Thymus (tissue), 11 donors: Measurements from ENCODE around the gene CDK16. TPM values are rescaled to one million over a fixed set of nuclear protein-coding genes. Genes with fewer than 3 reads are reported as not detected.

Experiments
- DNase-seq, 9 donors: peaks; one replicate each; pipeline ENCODE4 v3.0.0-alpha.2; 2013; ENCODE audit warnings: low spot score in 9 of 9, low read depth in 6 of 9, missing footprints in 1 of 9
- H3K27ac ChIP-seq, 2 donors: one replicate each; pipeline ENCODE4 v1.5.1; 2013; ENCODE audit warnings: control low read depth in 1 of 2, low read depth in 1 of 2, low read length in 1 of 2, mild to moderate bottlenecking in 1 of 2, moderate library complexity in 1 of 2
- H3K27me3 ChIP-seq, 2 donors: one replicate each; pipeline ENCODE4 v1.5.1; 2013; ENCODE audit warnings: low read length in 1 of 2; ENCODE audit not compliant: control insufficient read depth in 2 of 2, insufficient read depth in 1 of 2
- H3K36me3 ChIP-seq, 2 donors: one replicate each; pipeline ENCODE4 v1.5.1; 2013; ENCODE audit warnings: low read length in 1 of 2, mild to moderate bottlenecking in 1 of 2, moderate library complexity in 1 of 2; ENCODE audit not compliant: control insufficient read depth in 2 of 2, insufficient read depth in 2 of 2
- H3K4me1 ChIP-seq, 2 donors: one replicate each; pipeline ENCODE4 v1.5.1; 2013; ENCODE audit warnings: low read length in 2 of 2; ENCODE audit not compliant: control insufficient read depth in 2 of 2, insufficient read depth in 2 of 2
- H3K4me3 ChIP-seq, 2 donors: one replicate each; pipeline ENCODE4 v1.5.1; 2013; ENCODE audit warnings: low read length in 2 of 2, control low read depth in 1 of 2, mild to moderate bottlenecking in 1 of 2
- H3K9me3 ChIP-seq, 2 donors: one replicate each; pipeline ENCODE4 v1.5.1; 2013; ENCODE audit warnings: low read length in 1 of 2, mild to moderate bottlenecking in 1 of 2; ENCODE audit not compliant: control insufficient read depth in 2 of 2, insufficient read depth in 1 of 2
- WGBS: extraction: QIAGEN DNeasy Blood & Tissue Kit; methylation state at CpG from one replicate; pipeline ENCODE4 v1.1.7; 2013; 5-methylcytosine and 5-hydroxymethylcytosine counted together
- polyA plus RNA-seq: library from polyadenylated mRNA; stranded (reverse); fragments of 200-250 nt; gene quantifications from one replicate; pipeline ENCODE4 v1.2.3, GENCODE V29; 2013
- total RNA-seq: library from RNA; stranded (reverse); fragments of 120-200 nt; gene quantifications from one replicate; pipeline ENCODE4 v1.2.4, GENCODE V29; 2013
- donor health status: healthy.

Gene CDK16
- total and polyA plus RNA-seq, 2 donors, result 28.8 to 41.9 TPM

DNA sequence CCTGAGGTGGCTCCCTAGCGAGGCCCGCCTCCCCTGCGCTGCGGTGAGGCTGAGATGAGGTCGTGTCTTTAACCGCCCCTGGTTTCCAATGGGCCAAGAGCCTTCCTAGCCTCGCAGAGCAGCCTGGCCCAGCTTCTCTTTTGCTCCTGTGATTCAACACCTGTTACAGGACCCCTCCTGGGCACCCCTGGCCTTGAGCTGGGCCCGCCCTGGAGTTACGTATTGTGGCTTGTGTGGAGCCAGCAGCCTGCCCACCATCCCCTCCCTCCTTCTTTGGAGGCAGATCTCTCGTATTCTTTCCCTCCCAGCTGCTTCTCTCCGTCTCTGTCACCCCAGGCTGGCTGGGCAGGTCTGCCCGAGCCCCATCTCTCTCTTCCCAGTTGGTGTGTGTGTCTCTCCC lies 44.1 kb upstream of the CDK16 start:
- WGBS, result 98% methylated on average over 12 of the region's 12 CpGs
- H3K27me3 ChIP-seq, result no peaks in the 10 kb centered on the region
- peaks cover 73 to 75% of the 10 kb centered on the region in 2 donors for H3K36me3 ChIP-seq
- H3K4me3 ChIP-seq, result no peak overlapping the region
- H3K4me1 ChIP-seq, result no peaks in the 10 kb centered on the region
- H3K27ac ChIP-seq, result no peak overlapping the region
- DNase-seq, result no peak
- H3K9me3 ChIP-seq, result no peaks in the 10 kb centered on the region

DNA sequence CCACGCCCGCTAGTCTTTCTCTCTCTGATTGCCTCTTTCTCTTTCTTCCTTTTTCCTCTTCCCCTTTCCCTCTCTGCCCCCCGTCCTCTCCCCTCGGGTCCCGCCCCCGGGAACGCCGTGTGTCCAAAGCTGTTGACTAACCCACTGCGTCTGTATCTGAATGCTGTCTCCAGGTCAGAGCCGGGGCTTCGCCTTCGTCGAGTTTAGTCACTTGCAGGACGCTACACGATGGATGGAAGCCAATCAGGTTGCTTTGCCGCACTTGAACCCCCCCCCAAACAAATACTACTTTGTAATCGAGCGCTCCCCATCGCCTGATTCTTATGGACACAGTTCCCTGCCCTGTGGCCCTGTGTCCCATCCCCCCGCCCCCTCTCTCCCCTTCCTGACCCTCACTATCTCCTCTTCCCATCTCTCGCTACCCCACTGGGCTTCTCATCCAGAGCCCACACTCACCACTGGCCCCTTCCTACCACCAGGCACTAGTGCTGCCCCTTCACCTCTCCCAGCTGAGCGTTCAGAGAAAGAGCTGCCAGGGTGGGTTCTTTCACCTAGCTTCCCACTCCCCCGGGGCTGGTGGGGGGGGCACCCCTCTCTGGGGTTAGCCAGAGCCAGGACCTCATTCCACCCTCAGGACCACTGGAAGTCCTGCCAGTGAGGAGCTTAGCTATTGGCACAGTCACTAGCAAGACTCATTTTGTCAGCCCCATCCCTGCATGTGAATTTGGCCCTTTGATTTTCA lies 43.5 kb upstream of the CDK16 start:
- Histone ChIP-seq H3K27me3 (no peaks in the 10 kb centered on the region), H3K4me1 (no peaks in the 10 kb centered on the region), H3K4me3 (no peak overlapping the region), H3K36me3 (peaks cover 75% of the 10 kb centered on the region in 2 donors), H3K27ac (no peak overlapping the region), H3K9me3 (no peaks in the 10 kb centered on the region)
- DNase-seq, result no peak
- 96% methylated on average over 23 of the region's 23 CpGs for WGBS

DNA sequence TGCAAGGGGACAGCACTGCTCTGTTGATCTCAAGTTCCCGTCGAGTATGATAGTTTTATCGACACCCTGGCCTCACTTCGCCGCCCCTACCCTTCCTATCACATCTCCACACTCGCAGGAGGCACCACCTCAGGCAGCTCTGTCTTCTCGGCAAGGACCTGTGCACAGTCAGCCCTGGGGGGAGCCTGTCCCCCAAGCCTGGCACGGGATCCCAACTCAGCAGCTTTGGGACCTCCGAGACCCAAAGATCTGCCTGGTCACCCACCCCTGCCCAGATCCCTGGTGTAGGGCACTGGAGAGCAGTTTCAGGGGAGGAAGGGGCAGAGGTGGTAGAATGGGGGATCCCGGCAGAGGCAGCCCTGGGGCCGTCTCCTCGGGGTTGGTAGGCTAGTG lies 42.9 kb upstream of the CDK16 start:
- Histone ChIP-seq H3K4me3 (no peak overlapping the region), H3K36me3 (peaks cover 69 to 72% of the 10 kb centered on the region in 2 donors), H3K4me1 (no peaks in the 10 kb centered on the region), H3K27me3 (no peaks in the 10 kb centered on the region), H3K9me3 (no peaks in the 10 kb centered on the region), H3K27ac (no peak overlapping the region)
- WGBS, result 98% methylated on average over 12 of the region's 12 CpGs
- DNase-seq, result no peak

DNA sequence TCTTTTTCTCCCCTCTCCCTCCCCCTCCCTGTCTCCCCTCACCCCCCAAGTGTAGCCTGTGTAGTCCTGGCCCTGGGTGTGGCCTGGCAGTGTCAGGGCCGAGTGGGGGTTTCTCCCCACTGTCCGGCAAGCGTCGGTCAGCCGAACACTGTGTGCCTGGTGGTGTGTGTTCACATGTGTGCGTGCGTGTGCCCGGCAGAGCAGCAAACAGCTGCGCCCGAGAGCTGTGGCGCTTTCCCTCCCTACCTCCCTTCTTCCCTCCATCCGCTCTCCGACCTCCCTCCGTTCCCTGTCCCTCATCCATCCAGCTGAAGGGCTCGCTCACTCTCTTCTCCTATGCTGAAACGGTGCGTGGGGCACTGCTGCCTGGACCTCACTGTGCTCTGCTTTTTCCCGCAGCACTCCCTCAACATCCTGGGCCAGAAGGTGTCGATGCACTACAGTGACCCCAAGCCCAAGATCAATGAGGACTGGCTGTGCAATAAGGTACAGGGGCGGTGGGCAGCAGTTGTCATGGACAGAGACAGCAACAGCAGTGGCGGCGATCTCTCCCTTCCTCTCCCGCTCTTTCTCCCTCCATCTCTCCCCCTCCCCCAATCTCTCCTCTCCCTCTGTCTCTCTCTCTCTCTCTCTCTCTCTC lies 42.3 kb upstream of the CDK16 start:
- no peak for DNase-seq
- no peaks in the 10 kb centered on the region for H3K4me1 ChIP-seq
- 98% methylated on average over 23 of the region's 23 CpGs for WGBS
- H3K36me3 ChIP-seq, result peaks cover 67 to 70% of the 10 kb centered on the region in 2 donors
- no peaks in the 10 kb centered on the region for H3K27me3 ChIP-seq
- no peaks in the 10 kb centered on the region for H3K9me3 ChIP-seq
- no peak overlapping the region for H3K4me3 ChIP-seq
- H3K27ac ChIP-seq, result no peak overlapping the region

DNA sequence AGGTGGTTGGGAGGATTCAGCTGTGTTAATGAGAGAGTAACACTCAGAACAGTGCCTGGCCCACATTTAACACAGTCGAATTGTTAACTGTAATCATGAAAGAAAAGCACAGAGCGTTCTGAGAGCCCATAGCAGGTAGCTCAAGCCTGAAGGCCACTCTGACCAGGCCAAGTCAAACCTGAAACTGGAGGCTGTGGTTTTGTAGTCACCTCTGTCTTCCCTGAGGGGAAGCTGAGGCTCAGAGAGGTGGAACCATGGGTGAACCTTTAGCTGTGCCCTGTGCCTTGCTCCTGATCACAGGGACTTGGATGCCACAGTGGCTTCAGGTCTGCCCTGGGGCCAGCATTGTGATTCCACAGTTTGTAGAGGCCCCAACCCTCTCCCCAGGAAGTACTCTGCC lies 41.4 kb upstream of the CDK16 start:
- no peak for DNase-seq

DNA sequence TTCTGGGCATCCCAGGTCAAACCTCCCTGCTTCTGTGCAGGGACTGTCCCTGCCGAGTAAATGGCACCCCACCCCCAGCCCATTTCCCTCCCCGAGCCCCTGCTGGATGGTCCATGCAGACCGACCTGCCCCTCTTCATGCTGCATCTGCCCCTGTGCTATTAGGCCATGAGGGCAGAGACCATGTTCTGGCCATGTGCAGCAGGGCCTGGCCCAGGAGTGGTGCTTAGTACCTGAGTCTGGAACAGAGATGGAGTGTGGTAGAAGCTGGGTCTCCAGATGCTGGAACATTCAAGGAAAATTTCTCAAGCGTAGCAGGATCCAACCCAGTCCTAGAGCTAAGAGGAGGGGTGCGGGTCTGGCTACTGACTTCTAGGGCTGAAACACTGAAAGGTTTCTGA lies 40.1 kb upstream of the CDK16 start:
- Histone ChIP-seq H3K4me1 (no peaks in the 10 kb centered on the region), H3K4me3 (no peak overlapping the region), H3K27ac (no peak overlapping the region), H3K27me3 (no peaks in the 10 kb centered on the region), H3K36me3 (peaks cover 63 to 66% of the 10 kb centered on the region in 2 donors), H3K9me3 (no peaks in the 10 kb centered on the region)
- 96% methylated on average over 5 of the region's 5 CpGs for WGBS
- no peak for DNase-seq

More for the DNA sequence above, 41.4 kb upstream of the CDK16 start:
- H3K36me3 ChIP-seq, result peaks cover 66 to 71% of the 10 kb centered on the region in 2 donors
- H3K9me3 ChIP-seq, result no peaks in the 10 kb centered on the region
- H3K4me1 ChIP-seq, result no peaks in the 10 kb centered on the region
- WGBS, result 98% methylated on average over 2 of the region's 2 CpGs
- no peak overlapping the region for H3K27ac ChIP-seq
- no peaks in the 10 kb centered on the region for H3K27me3 ChIP-seq
- H3K4me3 ChIP-seq, result no peak overlapping the region

DNA sequence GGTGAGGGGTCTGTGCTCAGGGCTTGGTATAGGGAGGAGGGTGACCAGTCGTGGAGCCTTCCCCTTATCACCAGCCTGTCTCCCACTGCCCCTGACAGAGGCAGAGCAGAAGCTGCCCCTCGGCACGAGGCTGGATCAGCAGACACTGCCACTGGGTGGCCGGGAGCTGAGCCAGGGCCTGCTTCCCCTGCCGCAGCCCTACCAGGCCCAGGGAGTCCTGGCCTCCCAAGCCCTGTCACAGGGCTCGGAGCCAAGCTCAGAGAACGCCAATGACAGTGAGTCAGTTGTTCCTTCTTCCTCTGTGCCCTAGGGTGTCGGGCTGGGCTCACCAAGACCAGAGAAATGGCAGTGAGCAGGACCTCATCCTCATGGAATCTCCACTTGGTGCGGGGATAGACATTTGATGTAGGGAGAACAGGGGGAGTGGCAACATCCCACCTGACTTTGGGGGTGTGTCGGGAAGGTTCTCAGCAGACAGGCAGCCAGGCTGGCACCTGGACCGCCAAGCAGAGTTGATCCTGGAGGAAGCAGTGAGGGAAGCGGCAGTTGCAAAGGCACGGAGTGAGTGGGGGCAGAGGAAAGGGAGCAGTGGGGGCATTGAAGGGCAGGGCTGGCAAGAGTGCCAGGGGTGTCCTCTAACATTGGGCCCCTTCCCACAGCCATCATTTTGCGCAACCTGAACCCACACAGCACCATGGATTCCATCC lies 39.1 kb upstream of the CDK16 start:
- no peak overlapping the region for H3K27ac ChIP-seq
- WGBS, result 98% methylated on average over 14 of the region's 14 CpGs
- no peaks in the 10 kb centered on the region for H3K4me1 ChIP-seq
- DNase-seq, result no peak
- H3K27me3 ChIP-seq, result no peaks in the 10 kb centered on the region
- H3K9me3 ChIP-seq, result no peaks in the 10 kb centered on the region
- H3K4me3 ChIP-seq, result no peak overlapping the region
- H3K36me3 ChIP-seq, result peaks cover 61 to 64% of the 10 kb centered on the region in 2 donors

DNA sequence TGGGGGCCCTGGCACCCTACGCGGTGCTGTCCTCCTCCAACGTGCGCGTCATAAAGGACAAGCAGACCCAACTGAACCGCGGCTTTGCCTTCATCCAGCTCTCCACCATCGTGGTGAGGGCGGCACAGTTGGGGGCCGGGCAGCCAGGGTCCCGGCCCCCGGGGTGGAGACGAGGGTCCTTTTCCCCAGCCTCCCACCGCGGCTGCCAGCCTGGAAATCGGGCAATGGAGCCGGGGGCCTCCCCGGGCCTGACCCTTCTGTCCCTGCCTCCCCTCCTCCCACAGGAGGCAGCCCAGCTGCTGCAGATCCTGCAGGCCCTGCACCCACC lies 38.6 kb upstream of the CDK16 start:
- no peak overlapping the region for H3K4me3 ChIP-seq
- no peaks in the 10 kb centered on the region for H3K4me1 ChIP-seq
- peaks cover 60 to 66% of the 10 kb centered on the region in 2 donors for H3K36me3 ChIP-seq
- no peak overlapping the region for H3K27ac ChIP-seq
- 99% methylated on average over 18 of the region's 18 CpGs for WGBS
- no peak for DNase-seq
- H3K9me3 ChIP-seq, result no peaks in the 10 kb centered on the region
- H3K27me3 ChIP-seq, result no peaks in the 10 kb centered on the region

DNA sequence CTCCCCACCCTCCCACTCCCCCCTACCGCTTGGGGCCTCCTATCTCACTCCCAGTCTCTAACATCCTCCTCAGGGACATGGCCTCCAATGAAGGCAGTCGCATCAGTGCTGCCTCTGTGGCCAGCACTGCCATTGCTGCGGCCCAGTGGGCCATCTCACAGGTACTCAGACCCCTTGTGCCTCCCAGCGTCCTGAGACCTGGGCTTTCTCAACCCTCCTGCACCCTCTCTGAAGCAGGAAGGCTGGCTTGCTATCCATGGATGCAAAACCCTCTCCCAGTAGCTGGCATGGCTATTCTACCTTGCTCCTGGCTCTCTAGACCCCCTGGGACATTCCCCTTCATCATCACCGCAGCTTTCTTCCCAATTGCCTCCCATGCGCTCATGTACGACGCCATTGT lies 38.1 kb upstream of the CDK16 start:
- Histone ChIP-seq H3K27ac (no peak overlapping the region), H3K4me3 (no peak overlapping the region), H3K9me3 (no peaks in the 10 kb centered on the region), H3K36me3 (peaks cover 59 to 71% of the 10 kb centered on the region in 2 donors), H3K27me3 (no peaks in the 10 kb centered on the region), H3K4me1 (no peaks in the 10 kb centered on the region)
- DNase-seq, result no peak
- WGBS, result over 99% methylated on average over 8 of the region's 8 CpGs
